IPS DF 4.7 (cell line): Measurements from ENCODE around the gene PTPRG.

Source experiments
- DNase-seq: peaks from one replicate; pipeline ENCODE4 v3.0.0-alpha.2; 2013; ENCODE audit warnings: low spot score; ENCODE audit errors: extremely low read depth

Gene PTPRG

DNA sequence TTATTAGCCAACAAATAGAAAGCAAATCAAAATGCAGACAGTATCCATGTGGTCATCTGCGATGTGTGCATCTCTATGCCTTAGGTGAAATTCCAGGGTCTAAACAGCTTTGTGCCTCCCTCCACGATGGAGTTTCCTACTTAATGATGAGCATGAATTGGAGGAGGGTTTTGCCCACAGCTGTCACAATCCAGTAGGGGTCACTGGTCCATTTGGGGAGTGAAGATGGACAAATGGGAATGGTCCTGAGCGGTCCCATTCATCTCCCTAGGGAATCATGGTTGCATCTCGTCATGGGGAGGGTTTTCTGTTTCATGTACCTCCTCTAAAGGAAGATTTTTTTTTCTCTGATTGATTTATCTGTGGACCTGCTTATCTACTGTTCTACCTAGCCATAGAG, 358.0 kb downstream of the PTPRG start:
- no peak for DNase-seq

DNA sequence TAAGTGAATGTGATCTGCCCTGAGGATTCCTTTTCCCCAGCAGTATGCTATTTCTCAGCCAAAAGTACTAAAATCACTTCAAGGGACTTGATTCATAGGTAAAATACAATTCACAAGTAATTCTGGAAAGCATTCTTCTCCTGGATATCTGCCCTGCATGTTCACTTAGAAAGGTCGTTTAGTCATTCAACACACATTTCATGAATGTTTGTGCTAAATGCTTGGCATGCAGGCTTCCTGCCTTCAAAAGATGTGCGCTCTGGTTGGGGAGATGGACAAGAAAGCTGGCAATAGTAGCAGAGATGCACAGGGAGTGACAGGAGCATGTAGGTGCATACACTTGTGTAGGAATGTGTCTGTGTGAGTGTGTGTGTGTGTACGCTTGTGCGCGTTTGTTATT, 360.7 kb downstream of the PTPRG start:
- no peak for DNase-seq

DNA sequence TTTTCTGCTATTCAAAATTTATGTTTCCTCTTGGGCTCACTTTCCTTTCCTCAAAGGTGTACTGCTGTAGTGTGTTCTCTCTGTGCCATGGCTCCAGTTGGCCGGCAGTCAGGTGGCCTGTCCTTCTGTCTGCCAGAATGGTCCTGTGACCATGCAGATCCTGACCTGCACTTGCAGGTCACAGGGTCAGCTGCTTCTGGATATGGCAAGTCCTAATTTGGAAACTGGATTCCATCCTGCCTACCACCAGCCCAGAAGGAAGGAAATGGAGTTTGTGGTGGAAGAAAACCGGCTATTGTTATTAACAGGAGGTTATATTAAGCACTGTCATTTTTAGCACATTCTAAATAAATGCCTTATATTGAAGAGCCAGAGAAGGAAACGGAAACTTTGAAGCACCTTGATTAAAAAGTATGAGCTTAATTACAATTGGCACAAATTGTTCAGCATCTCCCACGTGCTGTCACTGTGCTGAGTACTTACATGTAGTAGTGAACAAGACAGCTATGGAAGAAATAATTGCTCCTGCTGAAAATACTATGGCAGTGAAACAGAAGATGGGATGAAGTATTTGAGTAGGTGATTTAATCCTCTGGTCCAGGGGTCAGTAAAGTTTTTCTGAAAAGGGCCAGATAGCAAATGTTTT, 362.8 kb downstream of the PTPRG start:
- no peak for DNase-seq

DNA sequence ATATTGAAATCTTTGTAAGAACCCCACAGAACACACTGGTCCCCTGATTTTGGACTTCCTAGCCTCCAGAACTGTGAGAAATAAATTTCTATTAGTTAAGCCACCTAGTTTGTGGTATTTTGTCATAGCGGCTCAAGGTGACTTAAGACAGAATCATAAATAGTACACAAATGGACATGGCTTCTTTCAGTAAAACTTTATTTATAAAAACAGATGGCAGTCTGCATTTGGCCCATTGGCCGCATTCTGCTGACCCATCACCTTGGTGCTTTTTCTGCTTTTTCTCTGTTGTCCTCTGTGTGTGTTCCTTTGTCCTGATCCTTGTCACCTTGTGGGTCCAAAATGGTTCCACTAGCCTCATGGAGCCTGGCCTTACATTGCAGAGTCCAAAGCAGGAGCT, 363.6 kb downstream of the PTPRG start:
- no peak for DNase-seq

DNA sequence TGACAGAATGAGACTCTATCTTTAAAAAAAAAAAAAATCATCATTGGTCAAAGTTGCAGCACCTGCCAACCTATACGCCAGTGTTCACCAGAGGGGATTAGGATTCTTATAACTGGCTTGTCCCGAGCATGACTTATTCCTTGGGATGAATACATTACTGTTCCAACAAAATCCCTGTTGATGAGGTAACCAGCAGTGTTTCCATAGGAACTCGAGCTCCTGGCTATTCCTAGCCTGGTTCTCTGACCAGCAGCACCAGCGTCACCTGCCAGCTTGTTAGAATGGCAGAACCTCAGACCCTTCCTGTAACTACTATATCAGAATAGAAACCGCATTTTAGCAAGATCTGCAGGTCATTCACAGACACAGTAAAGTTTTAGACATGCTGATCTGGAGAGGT, 364.4 kb downstream of the PTPRG start:
- DNase-seq: no peak

DNA sequence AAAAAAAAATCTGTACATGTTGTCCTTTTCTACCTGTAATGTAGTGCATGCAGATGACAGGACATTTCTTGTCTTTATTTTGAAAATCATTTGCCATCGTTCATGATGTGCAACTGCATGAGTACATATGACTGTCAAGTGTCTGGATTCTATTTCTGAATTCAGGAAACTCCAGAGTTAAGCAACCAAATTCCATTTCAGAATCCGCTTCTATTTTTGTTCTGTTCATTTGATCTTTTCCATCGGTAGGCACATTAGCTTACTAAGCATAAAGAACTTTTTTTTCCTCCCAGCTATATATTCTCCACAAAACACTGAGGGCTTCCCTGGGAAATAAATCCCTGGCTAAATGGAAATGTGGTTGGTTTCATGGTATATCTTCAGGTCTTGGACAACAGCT, 365.6 kb downstream of the PTPRG start:
- no peak for DNase-seq

DNA sequence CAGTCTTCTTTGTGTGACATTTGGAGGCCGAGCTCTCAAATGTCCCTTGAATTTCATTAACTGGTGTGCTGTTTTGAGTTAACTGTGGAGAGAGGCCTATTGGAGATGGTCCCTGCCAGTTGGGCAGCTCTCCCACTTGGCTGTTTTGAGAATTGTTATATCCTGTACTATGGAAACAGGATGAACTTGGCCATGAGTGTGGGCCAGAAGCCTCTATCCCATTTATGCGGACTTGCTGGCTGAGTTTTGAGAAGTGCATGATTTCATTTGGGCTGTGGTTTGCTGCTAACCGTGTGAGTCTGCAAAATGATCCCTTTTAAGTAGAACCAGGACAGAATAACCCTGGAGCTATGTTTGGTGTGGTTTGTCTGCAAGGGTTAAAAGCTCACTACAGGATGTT, 366.0 kb downstream of the PTPRG start:
- no peak for DNase-seq

DNA sequence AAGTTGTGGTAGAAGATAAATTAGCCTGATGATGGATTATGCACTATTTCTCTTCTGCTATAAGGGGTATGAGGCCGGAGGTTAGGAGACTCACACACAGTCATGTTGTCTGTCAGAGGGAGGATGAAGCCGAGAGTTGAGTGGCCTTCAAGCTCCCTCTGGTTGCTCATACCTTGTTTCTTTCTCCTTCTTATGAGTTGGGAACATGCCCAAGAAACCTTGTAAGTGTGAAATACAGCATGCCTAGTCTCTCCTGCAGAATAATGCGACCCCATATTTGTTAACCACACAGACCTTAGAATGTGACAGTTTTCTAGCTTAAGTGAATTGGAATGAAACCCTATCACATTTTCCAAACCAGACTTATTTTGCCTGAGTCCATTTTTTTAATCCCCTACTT, 366.7 kb downstream of the PTPRG start:
- DNase-seq: no peak

DNA sequence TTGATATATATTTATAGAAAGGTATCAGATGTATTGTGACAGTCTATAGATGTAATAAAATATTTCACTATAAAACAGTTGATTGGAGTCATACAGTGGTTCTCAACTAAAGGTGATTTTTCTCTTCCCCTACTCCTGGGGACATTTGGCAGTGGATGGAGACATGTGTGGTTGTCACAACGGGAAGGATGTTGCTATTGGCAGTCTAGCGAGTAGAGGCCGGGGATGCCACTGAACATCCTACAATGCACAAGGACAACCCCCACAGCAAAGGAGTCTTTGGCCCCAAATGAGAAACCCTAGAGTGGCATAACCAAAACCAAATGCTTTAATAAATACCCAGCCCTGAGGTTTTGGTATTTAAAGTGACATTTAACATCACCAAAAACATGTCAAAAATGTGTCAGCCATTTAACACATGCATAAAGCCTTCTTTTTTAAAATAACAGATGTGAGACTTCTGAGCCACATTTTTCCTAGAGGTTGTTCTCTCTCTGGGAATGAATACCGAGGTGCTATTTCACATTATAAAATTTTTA, 367.5 kb downstream of the PTPRG start:
- no peak for DNase-seq

DNA sequence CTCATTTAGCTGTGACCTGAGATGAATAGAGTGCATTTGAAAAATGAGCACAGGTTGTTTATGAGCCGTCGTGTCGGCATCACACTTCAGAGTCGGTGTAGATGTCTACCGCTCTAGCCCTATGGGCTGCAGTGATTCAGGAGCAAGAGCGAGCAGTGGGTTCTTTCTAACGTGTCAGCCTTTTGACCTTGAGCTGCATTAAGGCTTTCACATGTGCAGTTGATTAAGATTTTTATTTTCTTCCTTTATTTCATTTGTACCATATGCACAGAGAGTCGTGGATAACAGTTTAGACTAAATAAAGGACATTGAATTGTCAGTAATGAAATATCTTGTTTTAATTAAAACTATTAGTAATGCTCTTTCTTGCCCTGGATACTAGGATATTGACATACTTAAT, 368.2 kb downstream of the PTPRG start:
- DNase-seq: no peak

DNA sequence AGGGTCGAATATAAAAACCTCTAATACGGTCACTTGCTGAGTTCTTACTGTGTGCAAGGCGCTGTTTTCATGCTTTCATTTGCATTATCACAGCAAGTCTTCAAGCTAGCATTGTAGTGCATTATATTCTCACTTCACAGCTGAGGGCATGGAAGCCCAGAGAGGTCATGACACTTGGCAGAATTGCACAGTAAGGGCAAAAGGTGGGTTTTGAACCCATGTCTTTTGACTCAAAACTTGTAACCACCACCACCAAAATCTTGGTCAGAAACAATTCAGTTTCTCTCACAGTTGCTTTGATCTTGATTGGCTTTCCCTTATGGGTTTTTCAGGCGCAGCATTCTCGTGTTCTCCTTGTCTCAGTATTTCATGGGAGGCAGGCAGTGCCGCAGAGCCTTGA, 371.1 kb downstream of the PTPRG start:
- DNase-seq: no peak

DNA sequence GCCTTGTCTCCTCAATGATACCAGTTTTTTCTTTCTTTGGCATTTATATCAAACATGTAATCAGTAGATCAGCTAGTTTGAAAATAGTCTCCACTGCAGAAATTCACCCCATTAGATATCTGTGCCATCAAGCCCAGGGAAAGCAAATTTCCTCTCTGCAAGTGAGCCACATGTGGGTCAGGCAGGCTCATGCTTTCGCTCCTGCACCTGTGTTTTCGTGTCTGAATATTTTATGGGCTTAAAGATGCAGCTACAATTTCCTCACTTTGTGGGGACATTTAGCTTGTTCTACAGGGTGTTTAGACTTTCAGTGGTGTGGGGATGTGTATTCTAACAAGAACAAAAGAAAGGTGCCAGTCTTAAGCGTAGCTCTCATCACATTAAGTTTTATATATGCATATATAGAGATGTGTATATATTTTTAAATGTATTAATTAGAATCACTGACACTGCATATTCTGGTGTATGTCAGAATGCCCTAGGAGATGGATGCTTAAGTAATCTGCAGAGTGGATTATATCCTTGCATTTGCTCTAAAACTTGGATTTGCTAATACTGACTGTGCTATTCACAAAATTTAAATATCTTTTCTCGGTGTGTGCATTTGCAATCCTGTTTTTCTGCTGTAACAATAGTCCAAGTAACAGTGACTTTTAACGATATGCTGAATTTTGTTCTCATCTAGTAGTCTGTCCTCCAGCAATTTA, 372.6 kb downstream of the PTPRG start:
- no peak for DNase-seq

DNA sequence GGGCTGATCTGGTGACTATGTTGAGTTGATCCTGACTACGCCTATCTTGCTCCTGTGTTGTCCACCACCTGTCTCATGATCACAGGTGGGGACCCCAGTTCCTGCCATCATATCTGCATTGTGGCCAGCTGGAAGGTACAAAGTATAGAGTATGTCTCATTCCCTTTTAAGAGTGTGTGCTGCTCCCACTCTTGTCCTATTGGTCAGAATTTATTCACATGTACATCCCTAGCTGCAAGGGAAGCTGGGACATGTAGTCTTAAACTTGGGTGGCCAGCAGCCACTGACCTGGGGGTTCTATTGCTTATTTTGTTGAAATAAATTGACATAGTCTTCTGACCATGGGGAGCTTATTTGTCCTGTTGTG, 373.1 kb downstream of the PTPRG start:
- no peak for DNase-seq

DNA sequence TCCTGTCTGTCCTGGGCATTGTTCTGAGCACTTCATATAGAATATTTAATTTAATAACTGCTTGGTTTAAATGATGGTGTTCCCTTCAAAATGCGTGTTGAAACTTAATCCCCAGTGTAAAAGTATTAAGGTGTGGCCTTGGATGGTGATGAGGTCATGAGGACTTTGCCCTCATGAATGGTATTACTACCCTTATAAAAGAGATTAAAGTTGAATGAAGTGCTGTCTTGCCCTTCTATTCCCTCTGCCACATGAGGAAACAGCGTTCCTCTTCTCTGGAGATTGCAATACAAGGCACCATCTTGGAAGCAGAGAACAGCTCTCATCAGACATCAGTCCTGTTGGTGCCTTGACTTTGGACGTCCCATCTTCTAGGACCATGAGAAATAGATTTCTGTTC, 374.4 kb downstream of the PTPRG start:
- no peak for DNase-seq

DNA sequence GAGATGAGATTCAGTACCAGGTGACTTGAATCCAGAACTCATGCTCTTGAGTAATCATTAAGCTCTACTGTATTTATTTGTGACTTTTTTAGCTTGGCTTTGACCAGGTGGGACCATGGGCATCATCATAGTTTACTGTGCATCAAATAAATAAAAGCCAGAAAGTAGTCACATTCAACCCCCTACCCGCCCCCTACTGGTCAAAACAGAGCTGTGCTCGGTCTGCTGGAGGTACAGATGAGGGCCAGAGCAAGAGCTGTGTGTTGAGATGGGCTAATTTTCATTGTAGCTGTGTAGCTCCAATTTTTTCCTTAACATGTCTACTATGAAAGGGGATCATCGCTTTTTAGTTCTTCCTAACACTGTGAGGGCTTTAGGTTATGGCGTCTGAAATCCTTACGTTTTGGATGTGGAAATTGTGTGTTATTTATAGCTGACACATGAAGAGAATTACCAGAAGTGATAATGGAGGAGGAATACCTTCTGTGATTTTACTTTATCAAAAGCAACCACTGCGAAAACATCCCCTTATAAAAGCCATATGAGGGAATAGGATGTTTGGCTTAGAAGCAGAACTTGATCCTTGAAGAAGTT, 375.1 kb downstream of the PTPRG start:
- no peak for DNase-seq

DNA sequence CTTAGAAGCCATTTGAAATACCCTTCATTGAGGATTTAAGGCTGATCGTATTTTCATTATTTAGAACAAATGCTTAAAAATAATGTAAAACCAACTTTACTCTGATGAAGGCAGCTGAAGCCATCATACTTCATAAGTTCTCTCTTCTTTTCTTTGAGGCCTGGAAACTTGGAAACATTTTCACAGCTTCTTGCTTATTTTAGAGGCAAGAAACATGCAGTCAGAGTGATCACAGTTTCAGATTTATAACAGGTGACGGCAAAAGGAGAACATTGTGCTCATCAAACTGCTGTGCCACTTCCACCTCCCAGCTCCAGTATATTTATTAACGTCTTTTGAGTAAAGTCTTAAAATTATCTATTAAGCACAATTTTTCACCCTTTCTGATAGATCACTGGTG, 376.1 kb downstream of the PTPRG start:
- no peak for DNase-seq

DNA sequence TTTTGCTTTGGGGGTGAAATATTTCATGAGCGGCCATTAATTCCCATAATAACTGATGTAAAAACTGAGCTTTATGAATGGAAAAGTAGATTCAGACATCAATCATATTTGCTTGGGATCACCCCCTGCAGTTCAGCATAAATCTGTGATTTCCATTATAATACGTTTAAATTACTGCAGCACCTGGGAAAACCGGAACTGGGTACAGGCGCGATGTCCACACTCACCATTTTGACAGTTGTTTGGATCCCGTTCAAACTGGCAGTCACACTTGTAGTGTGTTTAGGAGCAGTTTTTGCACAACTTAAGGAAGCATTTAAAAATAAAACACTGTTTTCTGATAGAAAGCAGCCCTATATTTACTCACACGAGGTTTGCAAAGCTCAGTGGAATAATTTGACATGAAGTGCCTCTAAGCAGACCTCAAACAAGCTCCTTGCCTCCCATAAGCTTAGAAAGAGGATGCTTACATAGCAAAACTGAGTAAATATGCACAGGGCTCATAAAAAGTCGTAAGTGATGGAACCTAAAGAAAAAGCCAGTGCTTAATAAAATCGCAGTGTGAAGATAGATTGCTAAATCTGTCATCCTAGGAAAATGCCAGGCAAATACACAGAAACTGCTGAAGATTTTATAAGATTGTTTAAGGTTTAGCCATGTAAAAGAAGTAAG, 377.6 kb downstream of the PTPRG start:
- DNase-seq: no peak

DNA sequence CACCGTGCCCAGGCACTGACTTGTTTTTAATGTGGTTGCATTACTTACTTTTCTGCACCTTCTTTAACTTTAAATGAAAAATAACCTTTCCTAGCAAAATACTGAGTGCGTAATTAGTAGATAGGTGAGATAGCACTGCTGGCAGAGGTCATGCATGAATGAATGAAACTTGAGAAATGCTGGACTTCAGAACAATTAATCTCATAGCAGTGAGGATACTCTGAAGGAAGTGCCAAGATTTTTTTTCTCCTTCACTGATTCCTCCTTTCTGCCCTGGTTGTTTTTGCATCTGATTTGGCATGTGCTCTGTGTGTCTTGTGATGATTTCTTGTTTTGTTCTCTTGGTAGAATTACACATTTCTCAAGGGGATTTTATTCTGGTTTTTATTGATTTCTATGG, 378.9 kb downstream of the PTPRG start:
- DNase-seq: no peak

DNA sequence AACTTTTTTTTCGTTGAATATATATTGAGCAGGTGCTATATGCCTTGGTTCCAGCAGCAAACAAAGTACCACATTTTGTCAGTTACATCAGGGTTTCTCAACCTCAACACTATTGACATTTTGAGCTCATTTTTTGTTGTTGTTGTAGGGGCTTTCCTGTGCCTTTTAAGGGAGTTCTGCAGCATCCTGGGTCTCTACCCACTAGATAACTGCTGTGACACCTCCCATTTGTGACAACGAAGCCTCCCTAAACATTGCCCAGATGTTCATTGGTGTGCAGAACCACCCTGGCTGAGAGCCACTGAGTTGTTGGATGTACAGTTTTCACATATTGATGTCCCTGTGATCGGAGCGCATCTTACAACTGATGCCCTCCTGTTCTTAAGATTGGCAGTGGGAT, 382.6 kb downstream of the PTPRG start:
- no peak for DNase-seq

DNA sequence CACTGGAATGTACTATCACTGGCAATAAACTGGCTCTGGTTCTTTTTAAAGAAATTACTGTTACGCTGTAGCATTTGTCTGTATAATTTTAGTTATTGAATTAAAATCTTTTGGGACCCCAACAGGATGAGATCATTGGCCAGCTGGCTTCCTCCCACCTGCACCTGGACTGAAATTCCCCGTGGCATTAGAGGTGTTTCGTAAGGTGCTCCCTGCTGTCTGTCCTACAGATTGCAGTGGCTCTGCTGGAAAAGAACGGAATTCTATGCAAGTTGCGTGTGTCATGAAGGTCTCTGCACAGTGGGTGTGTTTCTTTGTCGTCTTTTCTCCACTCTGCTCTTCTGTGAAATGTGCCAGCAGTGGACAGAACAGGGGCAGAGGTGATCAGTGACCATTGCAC, 383.4 kb downstream of the PTPRG start:
- DNase-seq: no peak

DNA sequence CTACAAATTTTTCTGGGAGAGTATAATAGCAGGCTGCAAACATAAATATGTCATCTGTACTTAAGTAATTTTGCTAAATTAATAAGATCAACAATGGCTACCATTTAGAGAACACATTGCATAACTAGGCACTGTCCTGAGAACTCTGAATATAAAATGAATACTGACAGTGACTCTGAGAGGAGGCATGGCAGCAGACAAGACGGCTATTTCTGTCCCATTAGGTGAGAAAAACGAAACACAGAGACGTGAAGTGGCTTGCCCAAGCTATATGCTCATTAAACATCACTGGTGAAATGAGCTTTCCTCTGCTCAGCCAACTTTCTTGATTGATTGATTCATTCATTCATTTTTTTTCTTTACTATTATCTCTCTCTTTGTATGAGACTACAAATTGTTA, 384.3 kb downstream of the PTPRG start:
- no peak for DNase-seq

DNA sequence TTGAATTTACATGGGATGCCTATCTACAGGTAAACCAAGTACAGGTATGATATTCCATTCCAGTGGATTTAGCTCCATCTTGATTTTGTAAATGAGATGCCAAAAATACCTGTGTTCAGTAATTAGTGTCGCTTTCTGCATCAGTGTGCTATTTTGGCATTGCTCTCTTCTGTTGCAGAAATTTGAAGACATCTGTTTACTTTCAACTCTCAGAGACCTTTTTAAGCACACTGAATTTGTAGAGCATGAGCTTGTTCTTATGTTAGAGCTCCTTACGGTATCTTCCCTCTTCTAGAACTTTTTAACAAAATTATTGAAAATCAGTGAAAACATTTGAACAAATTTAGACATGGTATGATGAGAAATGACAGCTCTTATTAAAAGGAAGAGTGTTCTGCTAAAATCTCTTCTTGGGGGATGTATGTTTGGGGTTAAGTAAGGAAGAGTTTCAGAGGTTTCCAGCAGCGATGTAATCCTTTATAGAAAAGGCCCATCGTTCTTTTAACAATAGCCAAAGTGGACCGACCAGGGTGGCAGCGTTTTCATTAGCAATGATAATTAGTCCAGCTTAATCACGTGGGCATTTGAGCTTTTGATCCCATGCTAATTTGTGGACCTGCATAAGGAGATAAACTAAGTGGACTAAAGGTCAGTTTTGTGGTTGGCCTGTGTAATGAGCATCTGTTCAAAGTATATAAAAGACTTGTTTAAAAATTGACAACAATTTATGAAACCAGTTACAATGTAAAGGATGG, 385.4 kb downstream of the PTPRG start:
- DNase-seq: no peak
